ENCODE measurements around the gene B3GALT6.

B3GALT6 gene

GRCh38 chr1:1213345-1214265 lies 18.4 kb upstream of the B3GALT6 start, which contains the start of gene TNFRSF4:
TSS of gene TNFRSF4 (minus strand) at chr1:1214153. CDS start at chr1:1214127, 26 bp downstream.
- H3K9ac ChIP-seq (ENCODE audit: low read depth, low read length): no peak within 1 kb of the TSS
- no peak within 1 kb of the TSS for H3K4me3 ChIP-seq (ENCODE audit: low read depth, low read length)
- no peaks in the 10 kb centered on the region for H3K9me3 ChIP-seq (ENCODE audit: control insufficient read depth, insufficient read depth, low read length)
- H3K27me3 ChIP-seq (ENCODE audit: control insufficient read depth, insufficient read depth, low read length): no peaks in the 10 kb centered on the region
- peaks cover 14% of the 10 kb centered on the region for H3K36me3 ChIP-seq (ENCODE audit: control insufficient read depth, insufficient read depth, low read length)
- H3K4me1 ChIP-seq (ENCODE audit: control insufficient read depth, insufficient read depth, low read length): no peaks in the 10 kb centered on the region

GRCh38 chr1:1215080-1215676 lies 16.9 kb upstream of the B3GALT6 start:
- H3K4me3 ChIP-seq (ENCODE audit: low read depth, low read length): no peak overlapping the region
- no peaks in the 10 kb centered on the region for H3K9me3 ChIP-seq (ENCODE audit: control insufficient read depth, insufficient read depth, low read length)
- no peaks in the 10 kb centered on the region for H3K4me1 ChIP-seq (ENCODE audit: control insufficient read depth, insufficient read depth, low read length)
- H3K36me3 ChIP-seq (ENCODE audit: control insufficient read depth, insufficient read depth, low read length): peaks cover 16% of the 10 kb centered on the region
- no peaks in the 10 kb centered on the region for H3K27me3 ChIP-seq (ENCODE audit: control insufficient read depth, insufficient read depth, low read length)
- H3K9ac ChIP-seq (ENCODE audit: low read depth, low read length): no peak overlapping the region

GRCh38 chr1:1215881-1216605 lies 16.0 kb upstream of the B3GALT6 start:
- H3K4me3 ChIP-seq (ENCODE audit: low read depth, low read length): no peak overlapping the region

DNA sequence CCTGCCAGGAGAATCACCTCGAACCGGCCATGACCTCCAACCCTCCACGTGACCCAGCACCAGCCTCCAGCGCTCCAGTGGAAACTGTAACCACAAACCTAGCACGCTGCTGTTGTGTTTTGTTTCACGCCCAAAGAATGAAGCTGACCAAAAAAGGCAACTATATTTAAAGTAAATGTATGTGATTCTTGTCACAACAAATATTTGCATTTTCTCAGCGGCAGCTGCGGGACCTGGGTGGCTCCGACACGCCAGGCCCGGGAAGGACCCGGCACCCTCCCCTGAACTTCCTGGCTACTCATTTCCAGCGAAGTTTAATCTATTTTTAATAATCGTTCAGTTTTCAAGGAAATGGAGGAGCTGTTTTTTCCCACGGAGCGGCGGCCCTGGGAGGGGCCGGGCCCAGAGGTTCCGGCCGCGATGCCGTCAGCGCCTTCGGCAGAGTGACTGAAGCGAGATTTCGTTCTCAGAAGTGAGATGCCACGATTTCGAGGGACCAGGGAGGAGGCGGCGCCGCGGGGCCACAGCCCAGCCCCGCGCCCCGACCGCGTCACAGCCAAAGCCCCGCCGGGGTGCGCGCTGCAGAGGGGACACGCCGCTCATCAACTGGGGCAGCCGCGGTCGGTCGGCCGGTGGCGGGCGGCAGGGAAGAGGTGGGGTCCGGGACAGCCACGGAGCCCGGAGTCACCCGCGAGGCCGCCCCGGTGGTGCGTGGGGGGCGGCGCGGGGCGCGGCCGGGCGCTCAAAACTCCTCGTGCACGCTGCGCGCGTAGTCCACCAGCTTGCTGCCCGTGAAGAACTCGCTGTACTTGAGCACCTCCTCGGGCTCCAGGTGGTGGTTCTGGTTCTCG lies 15.0 kb upstream of the B3GALT6 start:
- no peaks in the 10 kb centered on the region for H3K9me3 ChIP-seq (ENCODE audit: control insufficient read depth, insufficient read depth, low read length)
- no peak overlapping the region for H3K4me3 ChIP-seq (ENCODE audit: low read depth, low read length)
- H3K27me3 ChIP-seq (ENCODE audit: control insufficient read depth, insufficient read depth, low read length): no peaks in the 10 kb centered on the region
- H3K9ac ChIP-seq (ENCODE audit: low read depth, low read length): no peak overlapping the region
- peaks cover 16% of the 10 kb centered on the region for H3K36me3 ChIP-seq (ENCODE audit: control insufficient read depth, insufficient read depth, low read length)
- H3K4me1 ChIP-seq (ENCODE audit: control insufficient read depth, insufficient read depth, low read length): no peaks in the 10 kb centered on the region

More at GRCh38 chr1:1215881-1216605, 16.0 kb upstream of the B3GALT6 start:
- H3K9ac ChIP-seq (ENCODE audit: low read depth, low read length): no peak overlapping the region
- H3K36me3 ChIP-seq (ENCODE audit: control insufficient read depth, insufficient read depth, low read length): peaks cover 16% of the 10 kb centered on the region
- H3K4me1 ChIP-seq (ENCODE audit: control insufficient read depth, insufficient read depth, low read length): no peaks in the 10 kb centered on the region
- H3K9me3 ChIP-seq (ENCODE audit: control insufficient read depth, insufficient read depth, low read length): no peaks in the 10 kb centered on the region
- no peaks in the 10 kb centered on the region for H3K27me3 ChIP-seq (ENCODE audit: control insufficient read depth, insufficient read depth, low read length)

DNA sequence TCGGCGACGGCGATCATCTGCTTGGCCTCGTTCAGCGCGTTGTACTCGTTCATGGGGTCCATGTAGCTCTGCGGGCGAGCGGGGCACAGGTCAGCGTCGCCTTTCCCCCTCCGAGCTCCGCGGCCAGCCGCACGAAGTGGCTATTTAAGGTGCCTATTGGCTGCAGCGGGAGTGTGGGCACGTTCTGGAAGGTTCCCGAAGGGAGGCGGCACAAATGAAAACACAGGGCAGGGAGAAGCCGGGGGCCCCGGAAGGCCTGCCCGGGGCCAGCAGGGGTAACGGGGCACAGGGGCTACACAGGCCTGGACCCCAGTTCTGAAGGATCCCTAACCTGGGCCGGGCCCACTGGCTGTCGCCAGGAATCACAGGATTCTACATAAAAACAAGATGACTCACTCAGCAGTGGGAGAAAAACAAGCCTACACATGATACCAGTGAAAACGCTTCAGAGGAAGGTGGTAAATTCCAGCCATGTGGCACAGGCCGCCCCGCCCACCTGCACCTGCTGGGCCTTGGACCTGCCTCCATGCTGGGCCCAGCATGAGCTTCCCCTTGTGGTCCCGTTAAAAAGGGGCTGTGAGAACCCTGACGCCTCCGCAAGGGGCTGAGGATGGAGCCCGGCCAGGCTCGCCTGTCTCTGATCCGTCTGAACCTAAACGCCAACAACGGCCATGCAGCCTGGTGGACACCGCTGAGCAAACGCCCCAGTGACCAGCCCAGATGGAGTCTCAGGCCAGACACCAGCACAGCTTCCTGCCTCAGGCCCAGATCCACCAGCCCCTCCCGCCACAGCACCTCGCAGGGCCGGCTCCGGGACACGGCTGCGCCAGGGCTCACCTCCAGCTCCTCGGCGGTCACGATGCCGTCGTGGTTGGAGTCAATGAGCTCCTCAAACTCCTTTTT lies 14.2 kb upstream of the B3GALT6 start:
- H3K4me3 ChIP-seq (ENCODE audit: low read depth, low read length): no peak overlapping the region
- no peaks in the 10 kb centered on the region for H3K4me1 ChIP-seq (ENCODE audit: control insufficient read depth, insufficient read depth, low read length)
- H3K9me3 ChIP-seq (ENCODE audit: control insufficient read depth, insufficient read depth, low read length): no peaks in the 10 kb centered on the region
- H3K36me3 ChIP-seq (ENCODE audit: control insufficient read depth, insufficient read depth, low read length): peaks cover 25% of the 10 kb centered on the region
- H3K9ac ChIP-seq (ENCODE audit: low read depth, low read length): no peak overlapping the region
- no peaks in the 10 kb centered on the region for H3K27me3 ChIP-seq (ENCODE audit: control insufficient read depth, insufficient read depth, low read length)

GRCh38 chr1:1218524-1219200 lies 13.4 kb upstream of the B3GALT6 start:
- Histone ChIP-seq H3K27me3 (ENCODE audit: control insufficient read depth, insufficient read depth, low read length) (no peaks in the 10 kb centered on the region), H3K4me1 (ENCODE audit: control insufficient read depth, insufficient read depth, low read length) (no peaks in the 10 kb centered on the region), H3K9me3 (ENCODE audit: control insufficient read depth, insufficient read depth, low read length) (no peaks in the 10 kb centered on the region), H3K9ac (ENCODE audit: low read depth, low read length) (no peak overlapping the region), H3K36me3 (ENCODE audit: control insufficient read depth, insufficient read depth, low read length) (peaks cover 30% of the 10 kb centered on the region), H3K4me3 (ENCODE audit: low read depth, low read length) (no peak overlapping the region)

DNA sequence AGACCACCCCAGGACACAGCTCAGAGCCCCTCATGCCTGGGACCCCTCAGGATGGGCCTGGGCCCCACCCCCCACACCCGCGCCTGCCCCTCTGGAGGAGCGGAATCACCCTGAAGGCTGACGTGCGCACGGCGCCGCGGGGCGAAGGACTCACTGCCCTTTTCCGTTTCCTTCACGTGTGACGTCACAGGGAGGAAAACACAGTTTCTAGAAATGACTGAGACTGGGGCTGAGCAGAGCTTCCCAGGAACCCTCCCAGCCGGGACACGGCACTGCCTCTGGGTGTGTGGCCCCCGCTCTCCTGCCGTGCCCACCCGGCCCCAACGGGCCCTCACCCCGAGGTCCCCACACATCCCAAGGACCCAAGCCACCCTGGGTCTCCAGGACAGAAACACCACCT lies 12.7 kb upstream of the B3GALT6 start:
- H3K27me3 ChIP-seq (ENCODE audit: control insufficient read depth, insufficient read depth, low read length): no peaks in the 10 kb centered on the region
- H3K9ac ChIP-seq (ENCODE audit: low read depth, low read length): no peak overlapping the region
- H3K4me1 ChIP-seq (ENCODE audit: control insufficient read depth, insufficient read depth, low read length): no peaks in the 10 kb centered on the region
- no peaks in the 10 kb centered on the region for H3K9me3 ChIP-seq (ENCODE audit: control insufficient read depth, insufficient read depth, low read length)
- no peak overlapping the region for H3K4me3 ChIP-seq (ENCODE audit: low read depth, low read length)
- peaks cover 30% of the 10 kb centered on the region for H3K36me3 ChIP-seq (ENCODE audit: control insufficient read depth, insufficient read depth, low read length)

DNA sequence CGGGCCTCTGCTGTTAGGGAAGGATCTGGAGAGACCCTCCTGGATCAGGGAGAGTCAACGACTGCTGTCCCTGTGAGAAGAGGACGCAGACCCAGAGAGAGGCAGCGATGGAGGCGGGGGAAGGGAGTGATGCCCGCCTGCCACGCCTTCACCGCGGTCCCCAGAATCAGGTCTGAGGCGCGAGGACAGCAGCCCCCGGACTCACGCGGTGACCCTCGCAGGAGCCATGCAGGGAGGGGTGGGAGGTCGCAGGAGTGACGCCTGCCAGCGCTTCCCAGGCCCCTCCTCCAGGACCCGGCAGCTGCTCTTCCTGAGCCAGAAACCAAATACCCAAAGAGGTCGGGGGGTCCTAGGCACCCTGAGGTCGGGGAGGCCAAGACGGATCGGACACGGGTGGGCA lies 11.8 kb upstream of the B3GALT6 start:
- H3K4me3 ChIP-seq (ENCODE audit: low read depth, low read length): no peak overlapping the region
- H3K4me1 ChIP-seq (ENCODE audit: control insufficient read depth, insufficient read depth, low read length): no peaks in the 10 kb centered on the region
- no peaks in the 10 kb centered on the region for H3K27me3 ChIP-seq (ENCODE audit: control insufficient read depth, insufficient read depth, low read length)
- peaks cover 30% of the 10 kb centered on the region for H3K36me3 ChIP-seq (ENCODE audit: control insufficient read depth, insufficient read depth, low read length)
- no peaks in the 10 kb centered on the region for H3K9me3 ChIP-seq (ENCODE audit: control insufficient read depth, insufficient read depth, low read length)
- no peak overlapping the region for H3K9ac ChIP-seq (ENCODE audit: low read depth, low read length)

- Histone ChIP-seq H3K4me3 (ENCODE audit: low read depth, low read length) (no peak overlapping the region), H3K9ac (ENCODE audit: low read depth, low read length) (no peak overlapping the region), H3K27me3 (ENCODE audit: control insufficient read depth, insufficient read depth, low read length) (no peaks in the 10 kb centered on the region), H3K9me3 (ENCODE audit: control insufficient read depth, insufficient read depth, low read length) (no peaks in the 10 kb centered on the region), H3K36me3 (ENCODE audit: control insufficient read depth, insufficient read depth, low read length) (peaks cover 26% of the 10 kb centered on the region), H3K4me1 (ENCODE audit: control insufficient read depth, insufficient read depth, low read length) (no peaks in the 10 kb centered on the region)
These were observed 10.0 kb upstream of the B3GALT6 start for GRCh38 chr1:1221887-1222574.
